Right renal cortex interstitium (tissue), 3 donors: ENCODE data around the gene PIP5K1B. TPM values are rescaled to one million over a fixed set of nuclear protein-coding genes. Genes with fewer than 3 reads are reported as not detected.

Experiments
- DNase-seq, 3 donors: peaks; one replicate each; pipeline ENCODE4 v3.0.0-alpha.2; 2013; ENCODE audit warnings: low read depth in 3 of 3, low spot score in 2 of 3
- polyA plus RNA-seq, 3 donors: library from polyadenylated mRNA; unstranded; fragments of 120-200 nt; gene quantifications; one replicate each; pipeline ENCODE4 v1.2.1, GENCODE V29; 2013; ENCODE audit not compliant: insufficient read length in 3 of 3

PIP5K1B gene
- polyA plus RNA-seq, 3 donors: 7.7 to 8.5 (median 8.3) TPM

DNA sequence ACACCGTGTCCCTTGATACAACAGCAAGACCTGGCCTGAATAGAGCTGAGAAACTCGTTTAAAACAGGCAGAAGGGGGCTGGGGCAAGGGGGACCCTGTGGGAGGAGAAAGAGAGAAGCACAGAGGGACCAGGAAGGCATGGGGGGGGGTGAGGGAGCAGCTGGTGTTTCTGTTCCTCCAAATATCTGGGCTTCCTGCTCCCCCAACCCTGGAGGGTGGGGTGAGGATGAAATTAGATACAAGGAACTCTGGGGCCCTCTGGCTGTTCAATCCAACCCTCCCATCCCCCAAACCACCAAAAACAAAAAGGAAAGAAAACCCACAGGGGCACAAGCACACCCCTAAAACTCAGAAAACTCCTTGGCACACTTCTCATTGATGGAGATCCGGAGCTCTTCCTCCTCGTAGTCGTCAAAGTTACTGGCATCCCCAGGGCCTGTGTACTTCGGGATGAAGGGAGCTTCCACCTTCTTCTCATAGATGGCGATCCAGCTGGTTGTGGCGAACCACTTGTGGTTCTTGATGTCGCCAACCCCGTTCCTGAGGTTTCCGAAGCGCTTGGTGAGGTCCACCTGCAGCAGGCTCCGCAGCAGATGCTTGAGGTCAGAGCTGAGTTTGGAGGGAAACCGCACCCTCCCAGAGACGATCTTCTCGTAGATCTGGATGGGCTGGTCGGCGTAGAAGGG, 307.8 kb downstream of the PIP5K1B start:
- DNase-seq: no peak

DNA sequence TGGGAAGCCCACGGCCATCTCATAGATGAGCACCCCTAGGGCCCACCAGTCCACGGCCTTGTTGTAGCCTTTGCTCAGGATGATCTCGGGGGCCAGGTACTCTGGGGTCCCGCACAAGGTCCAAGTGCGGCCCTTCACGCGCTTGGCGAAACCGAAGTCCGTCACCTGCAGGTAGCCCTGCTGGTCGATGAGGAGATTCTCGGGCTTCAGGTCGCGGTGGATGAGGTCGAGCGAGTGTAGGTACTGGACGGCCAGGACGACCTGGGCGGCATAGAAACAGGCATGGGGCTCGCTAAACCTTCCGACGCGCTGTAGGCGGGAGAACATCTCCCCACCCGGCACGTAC, 308.3 kb downstream of the PIP5K1B start:
- no peak for DNase-seq

DNA sequence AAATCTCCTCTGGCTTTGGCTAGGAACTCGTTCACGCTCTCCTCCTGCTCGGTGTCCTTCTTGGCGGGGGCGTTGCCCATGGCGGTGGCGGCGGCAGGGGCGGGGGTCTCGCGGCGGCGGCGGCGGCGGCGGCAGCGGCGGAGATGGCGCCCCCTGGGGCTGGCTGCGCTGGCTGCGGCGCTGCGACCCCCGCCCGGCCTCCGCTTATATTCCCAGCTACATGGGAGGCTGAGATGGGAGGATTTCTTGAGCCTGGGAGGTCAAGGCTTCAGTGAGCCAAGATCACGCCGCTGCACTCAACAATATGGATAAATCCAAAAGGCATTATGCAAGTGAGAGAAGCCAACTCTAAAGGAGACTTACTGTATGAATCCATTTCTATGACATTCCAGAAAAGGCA, 309.0 kb downstream of the PIP5K1B start, which contains the start of gene PRKACG:
Gene PRKACG (minus strand): TSS at position 101 of the 400 bp plus-strand sequence. CDS start 21 bp downstream, at position 80.
- no peak for DNase-seq

DNA sequence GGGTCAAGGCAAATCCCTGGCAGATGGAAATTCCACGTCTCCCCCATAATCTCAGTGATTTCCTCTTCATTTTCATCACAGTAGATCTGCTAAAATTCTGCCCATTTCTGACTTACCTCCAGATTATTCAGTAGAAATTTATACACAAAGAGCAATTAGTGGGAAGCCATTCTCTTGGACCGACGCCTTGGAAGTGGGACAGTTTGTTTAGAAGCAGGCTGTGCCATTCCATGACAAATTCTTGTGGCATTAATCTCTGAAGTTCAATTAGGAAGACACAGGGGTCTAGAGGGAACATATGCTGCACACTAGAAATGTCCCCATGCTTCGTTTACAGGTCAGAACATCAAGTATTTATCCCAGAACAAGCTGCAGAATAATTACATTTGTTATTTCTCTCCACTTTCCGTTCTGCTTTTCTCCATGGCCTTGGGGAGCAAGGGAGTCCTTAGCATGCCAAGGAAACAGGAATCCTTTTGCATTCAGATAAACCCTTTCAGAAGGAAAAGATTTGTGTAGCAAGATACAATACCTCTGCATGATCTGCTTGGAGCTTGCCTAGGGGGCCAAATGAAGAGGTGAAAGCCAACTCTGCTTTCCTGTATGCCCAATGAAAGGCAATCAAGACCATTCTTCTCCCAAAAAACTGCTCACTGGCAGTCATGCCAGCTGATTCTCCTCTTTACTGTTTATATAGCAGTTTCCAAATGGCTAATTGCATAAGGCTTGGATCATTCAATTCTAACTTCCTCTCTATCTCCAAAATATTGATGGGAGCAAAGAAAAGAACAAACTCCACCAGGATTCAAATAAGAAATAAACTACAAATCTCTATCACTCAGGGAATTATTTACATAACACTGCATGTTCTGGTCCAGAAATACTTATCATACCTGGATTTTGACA, 311.4 kb downstream of the PIP5K1B start:
- DNase-seq: no peak

DNA sequence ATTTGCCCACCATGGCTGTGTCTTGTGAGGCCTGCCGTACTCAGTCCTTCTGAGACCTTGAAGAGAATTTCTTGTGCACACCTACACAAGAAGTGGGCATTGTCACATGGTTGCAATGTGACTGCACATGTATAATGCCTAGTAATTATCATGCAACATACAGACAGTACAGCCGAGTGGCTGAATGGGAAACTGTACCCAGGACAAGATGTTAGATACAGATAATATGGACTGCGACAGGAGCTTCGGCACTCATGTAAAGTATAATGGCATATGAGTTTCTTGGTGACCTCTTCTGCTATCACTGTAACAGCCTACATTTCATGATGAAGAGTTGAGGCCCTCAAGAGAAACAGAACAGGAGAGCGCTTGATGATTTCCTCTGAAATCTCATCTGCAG, 313.7 kb downstream of the PIP5K1B start:
- no peak for DNase-seq

DNA sequence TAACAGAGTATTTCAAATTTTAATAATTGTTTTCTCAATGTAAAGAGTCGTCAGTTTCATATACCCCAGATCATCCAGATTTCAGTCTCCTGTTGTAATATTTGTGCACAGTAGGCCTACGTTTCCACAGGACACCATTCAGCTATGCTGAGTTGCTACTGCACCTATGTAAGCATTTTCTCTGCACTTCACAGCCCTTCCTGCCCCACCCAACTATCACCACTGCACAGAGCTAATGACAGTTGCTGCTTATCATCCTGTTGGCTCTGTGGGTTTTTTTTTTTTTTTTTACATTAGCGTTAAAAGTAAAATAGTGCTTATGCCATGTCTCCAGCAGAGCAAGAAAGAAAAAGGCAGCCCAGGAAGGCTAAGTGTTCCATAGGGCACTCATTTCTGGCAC, 314.8 kb downstream of the PIP5K1B start:
- no peak for DNase-seq

DNA sequence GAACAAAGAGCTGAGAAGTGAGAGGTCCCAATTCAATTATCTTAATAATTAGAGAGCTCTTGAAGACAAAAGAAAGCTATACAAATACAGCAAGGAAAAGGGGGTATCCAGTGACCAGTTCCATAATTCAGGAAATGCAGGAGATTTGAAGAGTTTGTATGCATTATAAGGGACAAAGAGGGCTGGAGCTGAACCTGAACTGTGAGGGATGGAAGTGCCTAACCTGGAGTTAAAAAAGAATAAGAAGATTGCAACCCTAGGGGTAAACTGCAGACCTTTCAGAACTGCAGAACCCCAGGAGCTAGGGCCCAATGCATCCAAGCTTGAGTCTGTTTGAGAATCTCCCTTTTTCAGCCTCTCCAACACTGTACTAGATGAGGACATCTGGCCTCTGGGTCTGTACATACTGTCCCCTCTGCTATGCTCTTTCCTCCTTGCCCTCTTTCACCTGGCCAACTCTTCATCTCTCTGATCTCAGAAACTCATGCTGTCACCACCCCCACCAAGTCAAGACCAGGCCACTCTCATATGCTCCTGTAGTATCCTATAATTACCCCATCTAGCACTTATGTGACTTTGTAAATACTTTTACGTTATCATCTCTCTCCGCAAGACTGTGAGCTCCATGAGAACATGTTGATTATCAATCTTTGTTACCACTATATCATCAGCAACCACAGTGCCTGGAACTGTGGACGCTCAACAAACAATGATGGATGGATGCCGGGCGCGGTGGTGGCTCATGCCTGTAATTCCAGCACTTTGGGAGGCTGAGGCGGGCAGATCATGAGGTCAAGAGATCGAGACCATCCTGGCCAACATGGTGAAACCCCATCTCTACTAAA, 315.5 kb downstream of the PIP5K1B start:
- no peak for DNase-seq

DNA sequence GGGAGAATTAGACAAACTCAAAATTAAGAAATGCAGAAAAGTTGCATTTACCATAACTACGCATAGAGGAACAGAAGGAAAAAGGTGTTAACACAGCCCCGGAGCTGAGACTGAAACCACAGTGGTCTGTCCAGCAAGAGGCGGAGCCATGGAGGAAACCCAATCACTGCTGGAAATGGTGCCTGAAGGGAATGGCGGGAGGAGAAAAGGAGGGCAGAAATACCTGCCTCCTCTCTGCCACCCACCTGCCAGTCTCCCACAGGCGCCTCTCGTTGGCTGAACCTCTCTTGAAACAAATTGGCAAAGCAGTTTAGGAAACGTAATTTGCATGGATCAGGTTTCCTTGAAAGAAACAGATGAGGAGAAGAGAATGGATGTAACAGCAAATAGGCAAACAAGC, 318.6 kb downstream of the PIP5K1B start:
- DNase-seq: no peak

DNA sequence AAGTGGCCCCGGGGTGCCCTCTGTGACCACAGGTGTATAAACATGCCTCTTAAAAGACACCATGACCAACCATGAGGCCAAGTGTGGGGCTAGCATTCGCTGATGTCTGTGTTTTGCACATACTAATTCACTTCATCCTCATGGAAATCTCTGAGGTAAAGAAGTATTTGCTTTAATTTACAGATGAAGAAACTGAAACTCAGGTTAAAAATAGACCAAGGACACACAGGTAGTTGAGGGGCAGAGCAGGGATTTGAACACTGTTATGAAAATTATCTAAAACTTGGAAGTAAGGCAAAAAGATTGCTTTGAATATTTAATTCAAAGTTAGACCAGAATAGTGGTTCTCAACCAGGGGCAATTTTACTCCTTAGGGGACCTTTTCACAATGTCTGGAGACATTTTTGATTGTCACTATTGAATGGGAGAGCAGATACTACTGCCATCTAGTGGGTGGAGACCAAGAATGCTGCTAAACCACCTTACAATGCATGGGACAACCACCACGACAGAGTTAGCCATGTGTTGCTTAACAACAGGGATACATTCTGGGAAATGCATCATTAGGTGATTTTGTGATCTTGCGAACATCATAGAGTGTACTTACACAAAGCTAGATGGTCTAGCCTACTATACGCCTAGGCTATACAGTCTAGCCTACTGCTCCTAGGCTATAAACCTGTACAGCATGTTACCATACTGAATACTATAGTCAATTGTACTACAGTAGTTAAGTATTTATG, 322.5 kb downstream of the PIP5K1B start:
- DNase-seq: peak; percentile 40 to 41 (median 40)

DNA sequence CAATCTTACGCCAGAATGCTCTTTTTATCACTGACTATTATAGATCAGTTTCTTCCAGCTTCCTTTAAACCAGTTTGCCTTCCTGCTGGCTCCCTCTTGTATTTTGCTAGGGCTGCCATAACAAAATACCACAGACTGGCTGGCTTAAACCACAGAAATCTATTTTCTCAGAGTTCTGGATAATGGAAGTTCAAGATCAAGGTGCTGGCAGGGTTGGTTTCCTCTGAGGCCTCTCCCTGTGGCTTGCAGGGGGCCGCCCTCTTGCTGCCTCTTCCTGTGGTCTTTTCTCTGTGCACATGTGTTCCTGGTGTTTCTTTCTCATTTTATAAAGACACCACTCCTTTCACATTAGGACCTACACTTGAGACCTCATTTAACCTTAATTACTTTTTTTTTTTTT, 323.7 kb downstream of the PIP5K1B start:
- no peak for DNase-seq

DNA sequence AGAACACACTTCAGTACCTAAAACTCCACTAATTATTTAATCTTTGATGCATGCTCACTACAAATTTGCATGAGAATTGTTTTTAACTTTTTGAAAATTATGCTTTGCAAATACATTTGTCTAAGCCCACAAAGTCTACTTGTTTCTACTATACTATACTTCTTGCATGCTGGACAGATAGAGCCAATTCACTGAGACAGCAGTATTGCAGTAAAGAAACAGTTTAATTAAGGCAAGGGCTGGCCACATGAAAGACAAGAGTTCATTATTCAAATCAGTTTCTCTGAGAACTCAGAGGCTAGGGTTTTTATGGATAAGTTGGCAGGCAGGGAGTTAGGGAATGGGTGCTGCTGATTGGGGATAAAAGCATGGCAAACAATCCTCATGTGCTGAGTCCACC, 324.5 kb downstream of the PIP5K1B start:
- no peak for DNase-seq

DNA sequence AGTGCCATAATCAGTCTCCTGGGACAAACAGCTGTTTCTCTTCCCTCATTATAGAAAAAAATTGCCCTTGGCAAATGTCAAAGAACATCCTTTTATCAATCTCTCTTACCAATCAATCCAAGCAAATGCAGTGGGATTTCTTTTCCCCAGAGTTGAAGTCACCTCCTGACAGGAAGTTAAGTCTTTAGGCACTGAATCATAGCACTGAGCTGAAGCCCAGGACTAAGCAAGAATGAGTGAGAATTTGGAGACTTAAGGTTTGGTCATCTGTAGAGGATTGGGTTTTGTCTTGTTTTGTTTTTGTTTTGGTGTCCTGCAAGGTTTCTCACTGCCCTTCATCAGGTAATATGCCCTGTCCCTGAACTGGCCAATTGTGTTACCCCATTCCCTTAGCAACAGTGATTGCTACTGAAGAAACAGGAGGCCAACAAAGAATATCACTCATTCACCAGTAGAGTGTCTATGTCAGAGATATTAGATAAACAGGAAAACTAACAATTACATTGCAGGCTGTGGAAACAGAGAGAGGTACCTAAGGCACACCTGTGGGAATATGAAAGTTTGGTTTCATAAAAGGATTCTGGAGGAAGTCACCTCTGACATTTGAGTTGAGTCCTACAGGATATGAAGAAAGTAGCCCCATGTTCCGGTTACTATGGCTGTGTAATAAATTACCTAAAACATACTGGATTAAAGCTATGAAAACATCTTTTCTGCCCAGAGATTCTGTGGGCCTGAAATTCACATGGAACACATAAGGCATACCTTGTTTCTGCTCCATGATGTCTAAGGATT, 326.0 kb downstream of the PIP5K1B start:
- no peak for DNase-seq

DNA sequence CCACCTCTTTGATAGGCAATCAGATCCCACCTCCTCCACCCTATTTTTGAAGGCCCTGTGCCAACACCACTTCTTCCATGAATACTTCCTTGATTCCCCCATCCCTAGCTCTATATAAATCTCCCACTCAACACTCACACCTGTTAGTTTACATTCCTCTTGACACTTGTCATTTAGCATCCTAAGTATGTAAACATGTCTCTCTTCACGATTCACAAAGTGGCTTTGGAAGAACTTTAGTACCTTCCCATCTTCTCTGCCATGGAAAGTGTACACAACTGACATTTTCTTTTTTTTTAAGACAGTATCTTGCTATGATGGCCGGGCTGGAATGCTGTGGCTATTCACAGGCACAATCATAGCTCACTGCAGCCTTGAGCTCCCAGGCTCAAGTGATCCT, 329.0 kb downstream of the PIP5K1B start:
- no peak for DNase-seq

DNA sequence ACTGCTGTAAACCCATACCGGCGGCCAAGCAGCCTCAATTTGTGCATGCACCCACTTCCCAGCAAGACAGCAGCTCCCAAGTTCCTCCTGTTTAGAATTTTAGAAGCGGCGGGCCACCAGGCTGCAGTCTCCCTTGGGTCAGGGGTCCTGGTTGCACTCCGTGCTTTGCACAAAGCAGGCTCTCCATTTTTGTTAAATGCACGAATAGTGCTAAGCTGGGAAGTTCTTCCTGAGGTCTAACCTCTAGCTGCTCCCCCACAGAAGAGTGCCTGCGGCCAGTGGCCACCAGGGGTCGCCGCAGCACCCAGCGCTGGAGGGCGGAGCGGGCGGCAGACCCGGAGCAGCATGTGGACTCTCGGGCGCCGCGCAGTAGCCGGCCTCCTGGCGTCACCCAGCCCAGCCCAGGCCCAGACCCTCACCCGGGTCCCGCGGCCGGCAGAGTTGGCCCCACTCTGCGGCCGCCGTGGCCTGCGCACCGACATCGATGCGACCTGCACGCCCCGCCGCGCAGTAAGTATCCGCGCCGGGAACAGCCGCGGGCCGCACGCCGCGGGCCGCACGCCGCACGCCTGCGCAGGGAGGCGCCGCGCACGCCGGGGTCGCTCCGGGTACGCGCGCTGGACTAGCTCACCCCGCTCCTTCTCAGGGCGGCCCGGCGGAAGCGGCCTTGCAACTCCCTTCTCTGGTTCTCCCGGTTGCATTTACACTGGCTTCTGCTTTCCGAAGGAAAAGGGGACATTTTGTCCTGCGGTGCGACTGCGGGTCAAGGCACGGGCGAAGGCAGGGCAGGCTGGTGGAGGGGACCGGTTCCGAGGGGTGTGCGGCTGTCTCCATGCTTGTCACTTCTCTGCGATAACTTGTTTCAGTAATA, 330.6 kb downstream of the PIP5K1B start, which contains the start of gene FXN:
Gene FXN (plus strand): TSS at position 315 of the 871 bp plus-strand sequence. CDS start 31 bp downstream, at position 346.
- DNase-seq: peak; percentile 60 to 66 (median 66)

DNA sequence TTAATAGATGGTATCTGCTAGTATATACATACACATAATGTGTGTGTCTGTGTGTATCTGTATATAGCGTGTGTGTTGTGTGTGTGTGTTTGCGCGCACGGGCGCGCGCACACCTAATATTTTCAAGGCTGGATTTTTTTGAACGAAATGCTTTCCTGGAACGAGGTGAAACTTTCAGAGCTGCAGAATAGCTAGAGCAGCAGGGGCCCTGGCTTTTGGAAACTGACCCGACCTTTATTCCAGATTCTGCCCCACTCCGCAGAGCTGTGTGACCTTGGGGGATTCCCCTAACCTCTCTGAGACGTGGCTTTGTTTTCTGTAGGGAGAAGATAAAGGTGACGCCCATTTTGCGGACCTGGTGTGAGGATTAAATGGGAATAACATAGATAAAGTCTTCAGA, 331.3 kb downstream of the PIP5K1B start:
- peak in 1 of 3 donors; percentile 20 for DNase-seq

DNA sequence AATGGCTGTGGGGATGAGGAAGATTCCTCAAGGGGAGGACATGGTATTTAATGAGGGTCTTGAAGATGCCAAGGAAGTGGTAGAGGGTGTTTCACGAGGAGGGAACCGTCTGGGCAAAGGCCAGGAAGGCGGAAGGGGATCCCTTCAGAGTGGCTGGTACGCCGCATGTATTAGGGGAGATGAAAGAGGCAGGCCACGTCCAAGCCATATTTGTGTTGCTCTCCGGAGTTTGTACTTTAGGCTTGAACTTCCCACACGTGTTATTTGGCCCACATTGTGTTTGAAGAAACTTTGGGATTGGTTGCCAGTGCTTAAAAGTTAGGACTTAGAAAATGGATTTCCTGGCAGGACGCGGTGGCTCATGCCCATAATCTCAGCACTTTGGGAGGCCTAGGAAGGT, 331.8 kb downstream of the PIP5K1B start:
- no peak for DNase-seq

DNA sequence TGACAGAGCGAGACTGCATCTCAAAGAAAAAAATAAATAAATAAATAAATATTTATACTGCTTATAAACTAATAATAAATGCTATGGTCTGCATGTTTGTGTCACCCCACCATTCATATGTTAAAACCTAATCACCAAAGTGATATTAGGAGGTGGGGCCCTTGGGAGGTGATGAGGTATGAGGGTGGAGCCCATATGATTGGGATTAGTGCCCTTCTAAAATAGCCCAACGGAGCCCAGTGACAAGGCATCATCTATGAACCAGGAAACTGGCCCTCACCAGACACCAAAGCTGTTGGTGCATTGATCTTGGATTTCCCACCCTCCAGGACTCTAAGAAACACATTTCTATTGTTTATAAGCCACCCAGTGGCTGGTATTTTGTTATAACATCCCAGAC, 335.6 kb downstream of the PIP5K1B start:
- DNase-seq: no peak
